ENCODE results near the gene PECR. TPM values are rescaled to one million over a fixed set of nuclear protein-coding genes. Genes with fewer than 3 reads are reported as not detected.

Gene PECR
- total and polyA plus RNA-seq, 12 donors: 2.0 to 6.6 (median 4.1) TPM

DNA sequence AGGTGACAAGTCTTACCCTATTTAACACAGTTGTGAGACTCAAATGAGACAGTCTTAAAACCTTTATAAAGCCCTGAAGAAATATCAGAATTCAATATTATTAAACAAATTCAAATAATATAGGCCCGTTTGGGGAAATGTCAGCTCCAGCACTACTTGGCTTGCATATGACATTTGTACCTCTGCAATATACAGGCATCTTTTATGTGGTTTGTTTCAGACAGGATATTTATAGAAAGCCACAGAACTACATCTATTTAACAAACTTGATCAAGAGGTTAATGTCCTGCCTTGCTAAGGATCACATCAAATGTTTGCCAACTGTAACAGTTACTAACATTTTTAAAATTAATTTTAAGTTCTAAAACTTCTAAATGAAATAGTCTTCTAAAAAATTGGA, 65.0 kb downstream of the PECR start:
- H3K36me3 ChIP-seq: no peaks in the 10 kb centered on the region
- 77 to 80% methylated on average over 1 of the region's 1 CpG for WGBS, 2 donors
- H3K9me3 ChIP-seq: no peaks in the 10 kb centered on the region
- H3K27ac ChIP-seq: peak overlapping the region in 1 of 10 donors; percentile 22
- peaks cover 0 to 17% (median 8%) of the 10 kb centered on the region in 9 donors for H3K4me1 ChIP-seq
- no peak for TF ChIP-seq CTCF (IDR thresholded peaks at IDR 0.05)
- no peak for ATAC-seq
- no peak overlapping the region for H3K4me3 ChIP-seq
- intact Hi-C loops (cut with DNase I): loop anchor here in 1 of 10 donors (10.0 kb wide), 1 partner anchor 62 kb away; no protein-coding TSS in a partner anchor
- no peaks in the 10 kb centered on the region for H3K27me3 ChIP-seq
- DNase-seq: no peak

DNA sequence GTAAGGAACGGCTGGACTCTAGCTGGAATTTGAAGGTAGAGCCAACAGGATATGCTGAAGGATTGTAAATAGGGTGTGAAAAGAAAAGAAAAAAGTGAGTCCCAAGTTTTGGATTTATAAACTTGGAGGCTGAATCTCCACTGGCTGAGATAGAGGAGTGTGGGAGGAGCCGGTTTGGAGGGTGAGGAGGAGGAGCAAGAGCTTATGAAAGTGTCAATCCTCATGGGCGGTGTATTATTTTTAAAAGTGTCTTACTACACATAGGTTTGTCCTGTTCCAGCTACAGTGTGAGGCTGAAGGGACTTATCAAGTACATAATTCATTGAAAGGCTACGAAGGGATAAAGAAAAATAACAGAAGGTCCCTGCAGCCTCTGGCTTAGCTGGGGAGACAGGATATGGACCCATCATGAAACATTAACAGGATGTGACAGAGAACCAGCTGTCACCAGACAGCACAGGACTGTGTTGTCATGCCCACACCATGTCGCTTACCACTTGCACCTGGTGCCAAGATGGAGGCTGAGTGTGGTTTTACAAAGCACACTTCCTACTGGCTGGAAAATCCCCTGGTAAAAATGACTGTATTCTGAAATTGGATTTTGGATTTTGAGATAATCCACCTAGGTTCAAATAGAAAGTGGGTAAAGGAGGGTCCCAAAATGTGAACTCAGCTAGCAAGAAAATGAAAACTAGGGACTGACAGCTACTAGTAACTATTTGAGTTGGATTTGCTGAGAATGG, 65.7 kb downstream of the PECR start:
- WGBS, 2 donors: 81 to 87% methylated on average over 5 of the region's 5 CpGs
- no peak for DNase-seq
- Histone ChIP-seq H3K36me3 (no peaks in the 10 kb centered on the region), H3K27me3 (no peaks in the 10 kb centered on the region), H3K4me3 (no peak overlapping the region), H3K27ac (peak overlapping the region in 1 of 10 donors; percentile 22), H3K9me3 (no peaks in the 10 kb centered on the region), H3K4me1 (peaks cover 0 to 17% (median 8%) of the 10 kb centered on the region in 9 donors)
- TF ChIP-seq CTCF (IDR thresholded peaks at IDR 0.05): no peak
- ATAC-seq: no peak
- intact Hi-C loops (cut with DNase I): loop anchor here in 1 of 10 donors (10.0 kb wide), 1 partner anchor 61 kb away; no protein-coding TSS in a partner anchor

- H3K4me3 ChIP-seq: no peak overlapping the region
- no peak overlapping the region for H3K27ac ChIP-seq
- H3K36me3 ChIP-seq: no peaks in the 10 kb centered on the region
- 93 to 94% methylated on average over 23 of the region's 23 CpGs for WGBS, 2 donors
- H3K27me3 ChIP-seq: no peaks in the 10 kb centered on the region
- no peaks in the 10 kb centered on the region for H3K9me3 ChIP-seq
- peaks cover 0 to 17% (median 8%) of the 10 kb centered on the region in 9 donors for H3K4me1 ChIP-seq
- ATAC-seq (no peak), DNase-seq (no peak)
- no peak for TF ChIP-seq CTCF (IDR thresholded peaks at IDR 0.05)
- intact Hi-C loops (cut with DNase I): loop anchor here in 1 of 10 donors (10.0 kb wide), 1 partner anchor 60 kb away; no protein-coding TSS in a partner anchor
These were observed 66.6 kb downstream of the PECR start for GRCh38 chr2:216014986-216015385.

DNA sequence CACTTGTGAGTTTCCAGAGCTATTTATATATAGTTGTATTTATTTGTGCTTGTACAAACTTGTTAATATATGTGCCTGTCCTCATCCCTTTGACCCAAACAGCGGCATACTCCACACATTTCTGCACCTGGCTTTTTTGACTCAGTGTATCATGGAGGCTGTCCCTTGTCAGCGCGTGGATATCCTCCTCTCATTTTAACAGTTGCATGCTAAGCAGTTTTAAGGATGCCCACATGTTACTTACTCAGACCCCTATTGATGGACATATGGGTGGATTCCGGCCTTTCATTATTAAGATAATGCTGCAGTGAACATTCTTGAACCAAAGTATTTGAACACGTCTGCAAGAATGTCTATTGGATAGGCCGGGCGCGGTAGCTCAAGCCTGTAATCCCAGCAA, 67.6 kb downstream of the PECR start:
- Histone ChIP-seq H3K4me3 (peak overlapping the region in 3 of 10 donors; percentile 58 to 60 (median 59)), H3K4me1 (peaks cover 0 to 17% (median 8%) of the 10 kb centered on the region in 9 donors), H3K9me3 (no peaks in the 10 kb centered on the region), H3K36me3 (no peaks in the 10 kb centered on the region), H3K27ac (no peak overlapping the region), H3K27me3 (no peaks in the 10 kb centered on the region)
- ATAC-seq: no peak
- no peak for DNase-seq
- WGBS, 2 donors: 89 to 90% methylated on average over 8 of the region's 8 CpGs
- TF ChIP-seq CTCF (IDR thresholded peaks at IDR 0.05): no peak
- intact Hi-C loops (cut with DNase I): loop anchor here in 1 of 10 donors (10.0 kb wide), 1 partner anchor 59 kb away; no protein-coding TSS in a partner anchor
